HepG2 (cell line): ENCODE results near the gene BAZ2A.

Source experiments
- MAX ChIP-seq: IDR thresholded peaks from 2 replicates; pipeline ENCODE4 v1.6.1; 2012; ENCODE audit warnings: inconsistent platforms
- NCOA1 ChIP-seq: sonication (generic); formaldehyde crosslinking; IDR thresholded peaks from 2 replicates; pipeline ENCODE4 v1.9.0; 2021; ENCODE audit warnings: missing genetic modification reagents
- POLR2A ChIP-seq, 2 experiments: IDR thresholded peaks; 2 replicates each; pipeline ENCODE4 v1.6.1; 2011; ENCODE audit warnings: low read depth in 2 of 2, low read length in 2 of 2, mild to moderate bottlenecking in 1 of 2, moderate library complexity in 1 of 2; ENCODE audit not compliant: insufficient read depth in 1 of 2
- PRDM4 ChIP-seq: sonication (generic); formaldehyde crosslinking; IDR thresholded peaks from 2 replicates; pipeline ENCODE4 v1.9.0; 2021; ENCODE audit warnings: missing genetic modification reagents, borderline replicate concordance
- ZBTB7A ChIP-seq: sonication (generic); formaldehyde crosslinking; IDR thresholded peaks from 2 replicates; pipeline ENCODE4 v1.8.0; 2022; ENCODE audit warnings: mild to moderate bottlenecking, missing genetic modification reagents
- ZNF138 ChIP-seq: sonication (generic); formaldehyde crosslinking; IDR thresholded peaks from 2 replicates; pipeline ENCODE4 v1.5.0; 2020; ENCODE audit warnings: mild to moderate bottlenecking, low read depth, missing genetic modification reagents
- ZNF205 ChIP-seq: IDR thresholded peaks from 2 replicates; pipeline ENCODE4 v1.6.1; 2018; ENCODE audit warnings: missing biosample characterization, missing genetic modification reagents
- TF ChIP-seq, protein P1 (sequence below): IDR thresholded peaks from 2 replicates; pipeline ENCODE4 v1.6.1; 2012; ENCODE audit warnings: low read depth, low read length, improper control_type of control experiment
- TF ChIP-seq, protein P2 (sequence below): sonication (generic); formaldehyde crosslinking; IDR thresholded peaks from 2 replicates; pipeline ENCODE4 v1.4.0; 2020; ENCODE audit warnings: missing genetic modification reagents

- TF ChIP-seq PRDM4 = no peak
- TF ChIP-seq ZBTB7A (CRISPR knock-in tag) = no peak
- no peak for TF ChIP-seq ZNF205 (CRISPR knock-in tag)
- TF ChIP-seq NCOA1 (CRISPR knock-in tag) = no peak
- TF ChIP-seq, protein P1, sequence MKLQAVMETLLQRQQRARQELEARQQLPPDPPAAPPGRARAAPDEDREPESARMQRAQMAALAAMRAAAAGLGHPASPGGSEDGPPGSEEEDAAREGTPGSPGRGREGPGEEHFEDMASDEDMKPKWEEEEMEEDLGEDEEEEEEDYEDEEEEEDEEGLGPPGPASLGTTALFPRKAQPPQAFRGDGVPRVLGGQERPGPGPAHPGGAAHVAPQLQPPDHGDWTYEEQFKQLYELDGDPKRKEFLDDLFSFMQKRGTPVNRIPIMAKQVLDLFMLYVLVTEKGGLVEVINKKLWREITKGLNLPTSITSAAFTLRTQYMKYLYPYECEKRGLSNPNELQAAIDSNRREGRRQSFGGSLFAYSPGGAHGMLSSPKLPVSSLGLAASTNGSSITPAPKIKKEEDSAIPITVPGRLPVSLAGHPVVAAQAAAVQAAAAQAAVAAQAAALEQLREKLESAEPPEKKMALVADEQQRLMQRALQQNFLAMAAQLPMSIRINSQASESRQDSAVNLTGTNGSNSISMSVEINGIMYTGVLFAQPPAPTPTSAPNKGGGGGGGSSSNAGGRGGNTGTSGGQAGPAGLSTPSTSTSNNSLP = no peak
- TF ChIP-seq MAX = no peak
- no peak for TF ChIP-seq POLR2A (IDR thresholded peaks at IDR 0.05; ENCODE audit: insufficient read depth in 1 of 2, low read depth in 2 of 2, low read length in 2 of 2)
- TF ChIP-seq, protein P2, sequence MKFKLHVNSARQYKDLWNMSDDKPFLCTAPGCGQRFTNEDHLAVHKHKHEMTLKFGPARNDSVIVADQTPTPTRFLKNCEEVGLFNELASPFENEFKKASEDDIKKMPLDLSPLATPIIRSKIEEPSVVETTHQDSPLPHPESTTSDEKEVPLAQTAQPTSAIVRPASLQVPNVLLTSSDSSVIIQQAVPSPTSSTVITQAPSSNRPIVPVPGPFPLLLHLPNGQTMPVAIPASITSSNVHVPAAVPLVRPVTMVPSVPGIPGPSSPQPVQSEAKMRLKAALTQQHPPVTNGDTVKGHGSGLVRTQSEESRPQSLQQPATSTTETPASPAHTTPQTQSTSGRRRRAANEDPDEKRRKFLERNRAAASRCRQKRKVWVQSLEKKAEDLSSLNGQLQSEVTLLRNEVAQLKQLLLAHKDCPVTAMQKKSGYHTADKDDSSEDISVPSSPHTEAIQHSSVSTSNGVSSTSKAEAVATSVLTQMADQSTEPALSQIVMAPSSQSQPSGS (CRISPR knock-in tag) = no peak
- TF ChIP-seq ZNF138 (CRISPR knock-in tag) = no peak
Observed at GRCh38 chr12:56616925-56617324, 13.2 kb downstream of the BAZ2A start.
